ENCODE measurements around the gene KCND3.

DNA sequence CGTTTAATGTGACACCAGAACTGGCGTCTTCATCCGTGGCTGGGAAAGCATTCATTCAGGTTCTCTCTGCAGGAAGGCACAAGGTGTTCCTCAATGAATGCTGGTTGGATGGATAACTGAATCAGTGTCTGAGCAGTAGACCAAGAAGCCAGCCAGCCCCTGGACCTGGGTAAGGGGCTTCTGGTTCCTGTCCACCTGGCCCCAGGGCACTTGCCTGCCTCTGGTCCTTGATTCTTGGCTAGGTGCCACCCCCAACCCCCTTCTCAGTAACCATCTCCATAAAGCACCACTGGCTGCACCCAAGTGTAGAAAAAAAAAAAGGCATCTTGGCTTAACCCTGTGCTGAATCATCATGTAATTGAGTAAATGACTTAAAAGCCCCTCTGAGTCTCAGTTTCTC, 59.1 kb downstream of the KCND3 start:
- TF ChIP-seq POLR2AphosphoS5 (IDR thresholded peaks at IDR 0.05; ENCODE audit: borderline replicate concordance, low read depth, low read length), result no peak
- TF ChIP-seq EZH2 (IDR thresholded peaks at IDR 0.05), result no peak
- TF ChIP-seq FOXP2 (optimal IDR thresholded peaks at IDR 0.05; ENCODE audit: control extremely low read depth, extremely low read length, insufficient read depth), result no peak

Data from SK-N-MC (cell line).